ENCODE results near the gene NFKB2.

The NFKB2 gene

DNA sequence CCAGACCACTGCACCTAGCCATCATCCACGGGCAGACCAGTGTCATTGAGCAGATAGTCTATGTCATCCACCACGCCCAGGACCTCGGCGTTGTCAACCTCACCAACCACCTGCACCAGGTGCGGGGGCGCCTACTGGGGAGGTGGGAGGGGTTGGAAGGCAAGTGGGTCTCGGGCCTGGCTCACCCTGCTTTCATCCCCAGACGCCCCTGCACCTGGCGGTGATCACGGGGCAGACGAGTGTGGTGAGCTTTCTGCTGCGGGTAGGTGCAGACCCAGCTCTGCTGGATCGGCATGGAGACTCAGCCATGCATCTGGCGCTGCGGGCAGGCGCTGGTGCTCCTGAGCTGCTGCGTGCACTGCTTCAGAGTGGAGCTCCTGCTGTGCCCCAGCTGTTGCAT, 4.6 kb downstream of the NFKB2 start:
- no peak for DNase-seq (ENCODE audit: extremely low read depth, low read depth)
- TF ChIP-seq, protein P1, sequence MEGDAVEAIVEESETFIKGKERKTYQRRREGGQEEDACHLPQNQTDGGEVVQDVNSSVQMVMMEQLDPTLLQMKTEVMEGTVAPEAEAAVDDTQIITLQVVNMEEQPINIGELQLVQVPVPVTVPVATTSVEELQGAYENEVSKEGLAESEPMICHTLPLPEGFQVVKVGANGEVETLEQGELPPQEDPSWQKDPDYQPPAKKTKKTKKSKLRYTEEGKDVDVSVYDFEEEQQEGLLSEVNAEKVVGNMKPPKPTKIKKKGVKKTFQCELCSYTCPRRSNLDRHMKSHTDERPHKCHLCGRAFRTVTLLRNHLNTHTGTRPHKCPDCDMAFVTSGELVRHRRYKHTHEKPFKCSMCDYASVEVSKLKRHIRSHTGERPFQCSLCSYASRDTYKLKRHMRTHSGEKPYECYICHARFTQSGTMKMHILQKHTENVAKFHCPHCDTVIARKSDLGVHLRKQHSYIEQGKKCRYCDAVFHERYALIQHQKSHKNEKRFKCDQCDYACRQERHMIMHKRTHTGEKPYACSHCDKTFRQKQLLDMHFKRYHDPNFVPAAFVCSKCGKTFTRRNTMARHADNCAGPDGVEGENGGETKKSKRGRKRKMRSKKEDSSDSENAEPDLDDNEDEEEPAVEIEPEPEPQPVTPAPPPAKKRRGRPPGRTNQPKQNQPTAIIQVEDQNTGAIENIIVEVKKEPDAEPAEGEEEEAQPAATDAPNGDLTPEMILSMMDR (IDR thresholded peaks at IDR 0.05; ENCODE audit: low read depth, low read length): no peak

DNA sequence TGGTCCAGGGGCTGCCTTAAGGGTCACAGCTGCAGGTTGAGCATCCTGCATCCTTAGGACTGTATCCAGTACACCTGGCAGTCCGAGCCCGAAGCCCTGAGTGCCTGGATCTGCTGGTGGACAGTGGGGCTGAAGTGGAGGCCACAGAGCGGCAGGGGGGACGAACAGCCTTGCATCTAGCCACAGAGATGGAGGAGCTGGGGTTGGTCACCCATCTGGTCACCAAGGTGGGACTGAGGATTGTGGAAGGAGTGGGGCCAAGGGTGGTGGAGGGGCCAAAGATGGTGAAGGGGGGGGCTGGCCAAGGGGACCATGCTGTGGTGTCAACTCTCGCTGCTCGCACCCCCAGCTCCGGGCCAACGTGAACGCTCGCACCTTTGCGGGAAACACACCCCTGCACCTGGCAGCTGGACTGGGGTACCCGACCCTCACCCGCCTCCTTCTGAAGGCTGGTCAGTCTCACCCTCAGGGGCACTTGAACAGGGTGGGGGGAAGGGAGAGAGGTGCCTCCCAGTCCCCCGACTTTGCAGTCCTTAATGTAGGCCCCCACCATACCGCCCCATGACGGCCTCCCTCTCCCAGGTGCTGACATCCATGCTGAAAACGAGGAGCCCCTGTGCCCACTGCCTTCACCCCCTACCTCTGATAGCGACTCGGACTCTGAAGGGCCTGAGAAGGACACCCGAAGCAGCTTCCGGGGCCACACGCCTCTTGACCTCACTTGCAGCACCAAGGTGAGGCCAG, 5.3 kb downstream of the NFKB2 start:
- TF ChIP-seq, protein P1 (IDR thresholded peaks at IDR 0.05; ENCODE audit: low read depth, low read length): no peak
- no peak for DNase-seq (ENCODE audit: extremely low read depth, low read depth)

DNA sequence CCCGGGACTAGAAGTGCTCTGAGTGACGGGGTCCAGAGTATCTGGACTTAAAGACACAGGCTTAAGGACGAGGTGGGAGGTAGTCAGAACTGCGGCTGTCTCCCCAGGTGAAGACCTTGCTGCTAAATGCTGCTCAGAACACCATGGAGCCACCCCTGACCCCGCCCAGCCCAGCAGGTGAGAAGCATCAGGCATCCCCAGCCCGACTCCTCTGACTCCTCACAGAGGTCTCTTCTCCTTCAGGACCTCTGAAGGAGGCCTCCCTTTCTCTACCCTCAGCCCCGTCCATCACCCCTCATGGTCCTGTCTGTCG, 5.8 kb downstream of the NFKB2 start:
- TF ChIP-seq, protein P1 (IDR thresholded peaks at IDR 0.05; ENCODE audit: low read depth, low read length): no peak
- DNase-seq (ENCODE audit: extremely low read depth, low read depth): no peak

DNA sequence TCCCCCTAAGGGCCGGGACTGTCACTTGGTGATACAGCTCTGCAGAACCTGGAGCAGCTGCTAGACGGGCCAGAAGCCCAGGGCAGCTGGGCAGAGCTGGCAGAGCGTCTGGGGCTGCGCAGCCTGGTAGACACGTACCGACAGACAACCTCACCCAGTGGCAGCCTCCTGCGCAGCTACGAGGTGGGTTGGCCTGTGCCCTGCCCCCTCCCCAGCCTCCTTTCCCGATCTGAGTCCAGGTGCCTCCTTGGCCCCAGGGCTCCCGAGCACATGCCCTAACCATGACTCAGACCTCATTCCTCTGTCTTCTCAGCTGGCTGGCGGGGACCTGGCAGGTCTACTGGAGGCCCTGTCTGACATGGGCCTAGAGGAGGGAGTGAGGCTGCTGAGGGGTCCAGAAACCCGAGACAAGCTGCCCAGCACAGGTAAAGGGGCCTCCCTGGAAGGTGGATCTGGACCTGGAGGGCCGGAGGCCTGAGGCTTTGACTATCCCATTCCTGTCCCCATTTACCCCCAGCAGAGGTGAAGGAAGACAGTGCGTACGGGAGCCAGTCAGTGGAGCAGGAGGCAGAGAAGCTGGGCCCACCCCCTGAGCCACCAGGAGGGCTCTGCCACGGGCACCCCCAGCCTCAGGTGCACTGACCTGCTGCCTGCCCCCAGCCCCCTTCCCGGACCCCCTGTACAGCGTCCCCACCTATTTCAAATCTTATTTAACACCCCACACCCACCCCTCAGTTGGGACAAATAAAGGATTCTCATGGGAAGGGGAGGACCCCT, 6.4 kb downstream of the NFKB2 start:
- no peak for DNase-seq (ENCODE audit: extremely low read depth, low read depth)
- TF ChIP-seq, protein P1 (IDR thresholded peaks at IDR 0.05; ENCODE audit: low read depth, low read length): no peak

DNA sequence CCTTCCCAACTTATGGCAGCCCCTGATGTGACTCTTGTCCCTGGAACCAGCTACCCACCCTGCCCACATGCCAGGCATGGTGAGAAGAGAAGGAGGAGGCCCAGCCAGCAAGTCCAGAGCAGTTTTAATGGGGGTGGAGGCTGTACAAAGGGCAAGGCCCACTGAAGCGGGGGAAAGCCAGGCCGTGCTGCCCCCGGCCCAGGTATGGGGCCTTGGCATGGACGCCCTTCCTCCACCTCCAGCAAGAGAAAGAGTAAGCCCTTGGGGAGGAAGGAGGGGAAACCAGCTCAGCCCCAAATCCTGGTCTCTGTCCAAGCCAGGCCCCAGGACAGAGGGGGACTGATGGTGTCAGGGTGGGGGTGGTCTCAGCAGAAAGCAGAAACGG, 7.0 kb downstream of the NFKB2 start:
- TF ChIP-seq, protein P1 (IDR thresholded peaks at IDR 0.05; ENCODE audit: low read depth, low read length): no peak
- DNase-seq (ENCODE audit: extremely low read depth, low read depth): no peak

DNA sequence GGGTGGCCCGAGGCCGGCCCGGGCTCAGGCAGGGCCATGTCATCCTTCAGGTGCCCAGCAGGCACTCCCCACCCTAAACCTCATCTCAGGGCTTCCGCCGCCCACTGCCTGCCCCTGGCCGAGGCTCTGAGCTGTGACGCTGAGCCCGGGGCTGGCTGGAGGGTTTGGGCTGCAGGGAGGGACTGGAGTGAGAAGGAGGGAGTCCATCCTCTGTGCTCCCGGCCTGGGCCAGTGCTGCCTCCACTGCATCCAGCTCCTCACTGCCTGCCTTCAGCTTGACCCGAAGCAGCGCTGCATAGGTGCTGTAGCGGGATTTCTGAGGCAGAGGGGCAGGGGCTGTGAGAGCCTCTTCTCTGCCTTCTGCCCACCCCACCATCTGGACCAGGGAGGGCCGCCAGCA, 7.6 kb downstream of the NFKB2 start:
- TF ChIP-seq, protein P1 (IDR thresholded peaks at IDR 0.05; ENCODE audit: low read depth, low read length): no peak
- DNase-seq (ENCODE audit: extremely low read depth, low read depth): no peak

DNA sequence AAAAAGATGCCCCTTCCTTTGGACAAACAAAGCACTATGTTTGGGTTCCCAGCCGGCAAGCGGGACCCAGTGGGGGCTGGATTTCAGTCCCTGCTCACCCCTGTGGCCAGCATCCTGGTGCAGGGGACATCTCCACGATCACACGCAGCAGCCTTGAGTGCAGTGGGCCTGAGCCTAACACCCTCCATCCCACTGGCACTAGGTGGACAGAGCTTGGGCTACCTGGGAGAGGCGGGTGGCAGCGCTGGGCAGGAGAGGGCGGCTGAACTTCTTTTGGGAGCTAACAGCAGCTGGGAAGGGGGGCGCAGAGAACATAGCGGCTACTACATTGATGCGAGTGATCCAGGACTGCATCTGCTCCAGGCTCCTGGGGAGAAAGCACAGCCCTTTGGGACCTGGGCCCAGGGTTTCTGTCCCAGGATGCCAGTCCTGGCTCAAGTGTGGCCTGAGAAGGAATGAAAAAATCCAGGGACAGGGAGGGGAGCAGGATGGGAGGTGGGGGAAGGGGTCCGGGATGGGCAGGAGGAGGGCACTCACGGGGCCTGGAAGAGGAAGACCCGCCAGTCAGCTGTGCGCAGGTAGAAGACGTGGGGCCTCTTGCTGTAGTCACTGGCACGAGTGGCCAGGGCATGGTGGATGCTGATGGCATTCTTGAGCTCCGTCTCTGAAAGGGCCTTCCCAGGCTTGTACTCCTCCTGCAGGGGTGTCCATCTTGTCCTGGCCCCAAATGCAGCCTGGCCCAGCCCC, 9.0 kb downstream of the NFKB2 start:
- TF ChIP-seq, protein P1 (IDR thresholded peaks at IDR 0.05; ENCODE audit: low read depth, low read length): no peak
- no peak for DNase-seq (ENCODE audit: extremely low read depth, low read depth)

Data from AG09319 (cell line).